ENCODE data around the gene RAB3GAP2.

DNA sequence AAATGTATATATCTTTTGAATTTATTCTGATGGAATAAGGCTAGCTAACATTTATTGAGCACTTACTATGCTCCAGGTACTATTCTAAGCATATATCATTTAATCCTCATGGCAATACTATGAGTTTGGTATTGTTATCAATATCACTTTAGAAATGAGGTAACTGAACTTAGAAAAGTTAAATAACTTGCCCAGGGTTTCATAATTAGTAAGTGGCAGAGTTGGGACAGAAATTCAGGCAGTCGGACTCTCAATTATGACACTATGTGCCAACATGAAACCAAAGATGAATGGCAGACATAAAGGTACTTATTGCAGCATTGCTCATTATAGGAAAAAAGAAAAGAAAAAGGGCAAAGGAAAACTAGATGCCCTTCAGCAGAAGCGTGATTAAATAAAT is 48.2 kb downstream of the RAB3GAP2 start:
- TF ChIP-seq, protein P1, sequence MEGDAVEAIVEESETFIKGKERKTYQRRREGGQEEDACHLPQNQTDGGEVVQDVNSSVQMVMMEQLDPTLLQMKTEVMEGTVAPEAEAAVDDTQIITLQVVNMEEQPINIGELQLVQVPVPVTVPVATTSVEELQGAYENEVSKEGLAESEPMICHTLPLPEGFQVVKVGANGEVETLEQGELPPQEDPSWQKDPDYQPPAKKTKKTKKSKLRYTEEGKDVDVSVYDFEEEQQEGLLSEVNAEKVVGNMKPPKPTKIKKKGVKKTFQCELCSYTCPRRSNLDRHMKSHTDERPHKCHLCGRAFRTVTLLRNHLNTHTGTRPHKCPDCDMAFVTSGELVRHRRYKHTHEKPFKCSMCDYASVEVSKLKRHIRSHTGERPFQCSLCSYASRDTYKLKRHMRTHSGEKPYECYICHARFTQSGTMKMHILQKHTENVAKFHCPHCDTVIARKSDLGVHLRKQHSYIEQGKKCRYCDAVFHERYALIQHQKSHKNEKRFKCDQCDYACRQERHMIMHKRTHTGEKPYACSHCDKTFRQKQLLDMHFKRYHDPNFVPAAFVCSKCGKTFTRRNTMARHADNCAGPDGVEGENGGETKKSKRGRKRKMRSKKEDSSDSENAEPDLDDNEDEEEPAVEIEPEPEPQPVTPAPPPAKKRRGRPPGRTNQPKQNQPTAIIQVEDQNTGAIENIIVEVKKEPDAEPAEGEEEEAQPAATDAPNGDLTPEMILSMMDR (IDR thresholded peaks at IDR 0.05) = no peak
- TF ChIP-seq, protein P2, sequence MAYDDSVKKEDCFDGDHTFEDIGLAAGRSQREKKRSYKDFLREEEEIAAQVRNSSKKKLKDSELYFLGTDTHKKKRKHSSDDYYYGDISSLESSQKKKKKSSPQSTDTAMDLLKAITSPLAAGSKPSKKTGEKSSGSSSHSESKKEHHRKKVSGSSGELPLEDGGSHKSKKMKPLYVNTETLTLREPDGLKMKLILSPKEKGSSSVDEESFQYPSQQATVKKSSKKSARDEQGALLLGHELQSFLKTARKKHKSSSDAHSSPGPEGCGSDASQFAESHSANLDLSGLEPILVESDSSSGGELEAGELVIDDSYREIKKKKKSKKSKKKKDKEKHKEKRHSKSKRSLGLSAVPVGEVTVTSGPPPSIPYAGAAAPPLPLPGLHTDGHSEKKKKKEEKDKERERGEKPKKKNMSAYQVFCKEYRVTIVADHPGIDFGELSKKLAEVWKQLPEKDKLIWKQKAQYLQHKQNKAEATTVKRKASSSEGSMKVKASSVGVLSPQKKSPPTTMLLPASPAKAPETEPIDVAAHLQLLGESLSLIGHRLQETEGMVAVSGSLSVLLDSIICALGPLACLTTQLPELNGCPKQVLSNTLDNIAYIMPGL (CRISPR knock-in tag; IDR thresholded peaks at IDR 0.05) = no peak
- TF ChIP-seq JUN (CRISPR knock-in tag; IDR thresholded peaks at IDR 0.05) = no peak
- TF ChIP-seq NFYB (CRISPR knock-in tag; conservative IDR thresholded peaks at IDR 0.05; ENCODE audit: low read depth) = no peak
- no peak for TF ChIP-seq ZNF138 (CRISPR knock-in tag; conservative IDR thresholded peaks at IDR 0.05)
- TF ChIP-seq, protein P3, sequence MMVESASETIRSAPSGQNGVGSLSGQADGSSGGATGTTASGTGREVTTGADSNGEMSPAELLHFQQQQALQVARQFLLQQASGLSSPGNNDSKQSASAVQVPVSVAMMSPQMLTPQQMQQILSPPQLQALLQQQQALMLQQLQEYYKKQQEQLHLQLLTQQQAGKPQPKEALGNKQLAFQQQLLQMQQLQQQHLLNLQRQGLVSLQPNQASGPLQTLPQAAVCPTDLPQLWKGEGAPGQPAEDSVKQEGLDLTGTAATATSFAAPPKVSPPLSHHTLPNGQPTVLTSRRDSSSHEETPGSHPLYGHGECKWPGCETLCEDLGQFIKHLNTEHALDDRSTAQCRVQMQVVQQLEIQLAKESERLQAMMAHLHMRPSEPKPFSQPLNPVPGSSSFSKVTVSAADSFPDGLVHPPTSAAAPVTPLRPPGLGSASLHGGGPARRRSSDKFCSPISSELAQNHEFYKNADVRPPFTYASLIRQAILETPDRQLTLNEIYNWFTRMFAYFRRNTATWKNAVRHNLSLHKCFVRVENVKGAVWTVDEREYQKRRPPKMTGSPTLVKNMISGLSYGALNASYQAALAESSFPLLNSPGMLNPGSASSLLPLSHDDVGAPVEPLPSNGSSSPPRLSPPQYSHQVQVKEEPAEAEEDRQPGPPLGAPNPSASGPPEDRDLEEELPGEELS (CRISPR knock-in tag; IDR thresholded peaks at IDR 0.05) = no peak
- TF ChIP-seq, protein P4, sequence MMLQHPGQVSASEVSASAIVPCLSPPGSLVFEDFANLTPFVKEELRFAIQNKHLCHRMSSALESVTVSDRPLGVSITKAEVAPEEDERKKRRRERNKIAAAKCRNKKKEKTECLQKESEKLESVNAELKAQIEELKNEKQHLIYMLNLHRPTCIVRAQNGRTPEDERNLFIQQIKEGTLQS (CRISPR knock-in tag; conservative IDR thresholded peaks at IDR 0.05) = no peak
- TF ChIP-seq NFE2L1 (CRISPR knock-in tag; IDR thresholded peaks at IDR 0.05) = no peak
- TF ChIP-seq, protein P5, sequence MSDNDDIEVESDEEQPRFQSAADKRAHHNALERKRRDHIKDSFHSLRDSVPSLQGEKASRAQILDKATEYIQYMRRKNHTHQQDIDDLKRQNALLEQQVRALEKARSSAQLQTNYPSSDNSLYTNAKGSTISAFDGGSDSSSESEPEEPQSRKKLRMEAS (CRISPR knock-in tag; IDR thresholded peaks at IDR 0.05) = no peak
- TF ChIP-seq TEAD4 (CRISPR knock-in tag; IDR thresholded peaks at IDR 0.05) = no peak
- TF ChIP-seq ATF1 (CRISPR knock-in tag; IDR thresholded peaks at IDR 0.05) = no peak
- TF ChIP-seq ZNF232 (CRISPR knock-in tag; IDR thresholded peaks at IDR 0.05) = no peak
- TF ChIP-seq, protein P6, sequence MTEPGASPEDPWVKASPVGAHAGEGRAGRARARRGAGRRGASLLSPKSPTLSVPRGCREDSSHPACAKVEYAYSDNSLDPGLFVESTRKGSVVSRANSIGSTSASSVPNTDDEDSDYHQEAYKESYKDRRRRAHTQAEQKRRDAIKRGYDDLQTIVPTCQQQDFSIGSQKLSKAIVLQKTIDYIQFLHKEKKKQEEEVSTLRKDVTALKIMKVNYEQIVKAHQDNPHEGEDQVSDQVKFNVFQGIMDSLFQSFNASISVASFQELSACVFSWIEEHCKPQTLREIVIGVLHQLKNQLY (CRISPR knock-in tag; IDR thresholded peaks at IDR 0.05) = no peak
- TF ChIP-seq, protein P7, sequence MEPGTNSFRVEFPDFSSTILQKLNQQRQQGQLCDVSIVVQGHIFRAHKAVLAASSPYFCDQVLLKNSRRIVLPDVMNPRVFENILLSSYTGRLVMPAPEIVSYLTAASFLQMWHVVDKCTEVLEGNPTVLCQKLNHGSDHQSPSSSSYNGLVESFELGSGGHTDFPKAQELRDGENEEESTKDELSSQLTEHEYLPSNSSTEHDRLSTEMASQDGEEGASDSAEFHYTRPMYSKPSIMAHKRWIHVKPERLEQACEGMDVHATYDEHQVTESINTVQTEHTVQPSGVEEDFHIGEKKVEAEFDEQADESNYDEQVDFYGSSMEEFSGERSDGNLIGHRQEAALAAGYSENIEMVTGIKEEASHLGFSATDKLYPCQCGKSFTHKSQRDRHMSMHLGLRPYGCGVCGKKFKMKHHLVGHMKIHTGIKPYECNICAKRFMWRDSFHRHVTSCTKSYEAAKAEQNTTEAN (CRISPR knock-in tag; IDR thresholded peaks at IDR 0.05) = no peak
